ENCODE results near the gene CC2D2B. TPM values are rescaled to one million over a fixed set of nuclear protein-coding genes. Genes with fewer than 3 reads are reported as not detected.
A peak's percentile ranks its signal among the peaks of the same experiment; 100 is the strongest.

CC2D2B gene
- total RNA-seq, 1 experiment from 2014 or later, result 0.20 TPM

DNA sequence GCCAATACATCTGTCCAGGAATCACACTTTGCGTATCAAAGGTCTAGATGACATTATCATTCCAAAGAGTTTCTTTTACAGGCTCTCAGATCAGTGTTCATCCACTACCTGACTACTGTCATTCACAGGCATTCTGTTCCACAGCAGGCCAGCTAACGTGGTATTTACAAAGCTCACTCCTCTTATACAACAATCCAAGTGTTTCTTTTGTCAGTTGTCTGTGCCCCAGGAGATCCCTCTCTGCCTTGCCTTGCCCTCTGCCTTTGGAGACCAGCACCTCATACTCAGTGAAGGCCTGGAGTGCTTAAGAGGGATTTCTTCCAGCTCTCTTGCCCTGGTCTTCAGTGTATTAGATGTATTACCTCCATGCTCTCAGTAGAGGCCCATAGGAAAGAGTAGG, 34.6 kb upstream of the CC2D2B start:
- TF ChIP-seq CREB1 (CRISPR knock-in tag; IDR thresholded peaks at IDR 0.05), result no peak
- TF ChIP-seq FOXJ3 (CRISPR knock-in tag; IDR thresholded peaks at IDR 0.05; ENCODE audit: borderline replicate concordance), result no peak
- TF ChIP-seq, protein P1, sequence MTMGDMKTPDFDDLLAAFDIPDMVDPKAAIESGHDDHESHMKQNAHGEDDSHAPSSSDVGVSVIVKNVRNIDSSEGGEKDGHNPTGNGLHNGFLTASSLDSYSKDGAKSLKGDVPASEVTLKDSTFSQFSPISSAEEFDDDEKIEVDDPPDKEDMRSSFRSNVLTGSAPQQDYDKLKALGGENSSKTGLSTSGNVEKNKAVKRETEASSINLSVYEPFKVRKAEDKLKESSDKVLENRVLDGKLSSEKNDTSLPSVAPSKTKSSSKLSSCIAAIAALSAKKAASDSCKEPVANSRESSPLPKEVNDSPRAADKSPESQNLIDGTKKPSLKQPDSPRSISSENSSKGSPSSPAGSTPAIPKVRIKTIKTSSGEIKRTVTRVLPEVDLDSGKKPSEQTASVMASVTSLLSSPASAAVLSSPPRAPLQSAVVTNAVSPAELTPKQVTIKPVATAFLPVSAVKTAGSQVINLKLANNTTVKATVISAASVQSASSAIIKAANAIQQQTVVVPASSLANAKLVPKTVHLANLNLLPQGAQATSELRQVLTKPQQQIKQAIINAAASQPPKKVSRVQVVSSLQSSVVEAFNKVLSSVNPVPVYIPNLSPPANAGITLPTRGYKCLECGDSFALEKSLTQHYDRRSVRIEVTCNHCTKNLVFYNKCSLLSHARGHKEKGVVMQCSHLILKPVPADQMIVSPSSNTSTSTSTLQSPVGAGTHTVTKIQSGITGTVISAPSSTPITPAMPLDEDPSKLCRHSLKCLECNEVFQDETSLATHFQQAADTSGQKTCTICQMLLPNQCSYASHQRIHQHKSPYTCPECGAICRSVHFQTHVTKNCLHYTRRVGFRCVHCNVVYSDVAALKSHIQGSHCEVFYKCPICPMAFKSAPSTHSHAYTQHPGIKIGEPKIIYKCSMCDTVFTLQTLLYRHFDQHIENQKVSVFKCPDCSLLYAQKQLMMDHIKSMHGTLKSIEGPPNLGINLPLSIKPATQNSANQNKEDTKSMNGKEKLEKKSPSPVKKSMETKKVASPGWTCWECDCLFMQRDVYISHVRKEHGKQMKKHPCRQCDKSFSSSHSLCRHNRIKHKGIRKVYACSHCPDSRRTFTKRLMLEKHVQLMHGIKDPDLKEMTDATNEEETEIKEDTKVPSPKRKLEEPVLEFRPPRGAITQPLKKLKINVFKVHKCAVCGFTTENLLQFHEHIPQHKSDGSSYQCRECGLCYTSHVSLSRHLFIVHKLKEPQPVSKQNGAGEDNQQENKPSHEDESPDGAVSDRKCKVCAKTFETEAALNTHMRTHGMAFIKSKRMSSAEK (CRISPR knock-in tag; IDR thresholded peaks at IDR 0.05; ENCODE audit: borderline replicate concordance), result no peak
- TF ChIP-seq SP1 (CRISPR knock-in tag; conservative IDR thresholded peaks at IDR 0.05), result no peak
- TF ChIP-seq, protein P2, sequence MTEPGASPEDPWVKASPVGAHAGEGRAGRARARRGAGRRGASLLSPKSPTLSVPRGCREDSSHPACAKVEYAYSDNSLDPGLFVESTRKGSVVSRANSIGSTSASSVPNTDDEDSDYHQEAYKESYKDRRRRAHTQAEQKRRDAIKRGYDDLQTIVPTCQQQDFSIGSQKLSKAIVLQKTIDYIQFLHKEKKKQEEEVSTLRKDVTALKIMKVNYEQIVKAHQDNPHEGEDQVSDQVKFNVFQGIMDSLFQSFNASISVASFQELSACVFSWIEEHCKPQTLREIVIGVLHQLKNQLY (CRISPR knock-in tag; IDR thresholded peaks at IDR 0.05), result no peak
- TF ChIP-seq CBFB (CRISPR knock-in tag; IDR thresholded peaks at IDR 0.05; ENCODE audit: low read depth), result no peak
- TF ChIP-seq, protein P3, sequence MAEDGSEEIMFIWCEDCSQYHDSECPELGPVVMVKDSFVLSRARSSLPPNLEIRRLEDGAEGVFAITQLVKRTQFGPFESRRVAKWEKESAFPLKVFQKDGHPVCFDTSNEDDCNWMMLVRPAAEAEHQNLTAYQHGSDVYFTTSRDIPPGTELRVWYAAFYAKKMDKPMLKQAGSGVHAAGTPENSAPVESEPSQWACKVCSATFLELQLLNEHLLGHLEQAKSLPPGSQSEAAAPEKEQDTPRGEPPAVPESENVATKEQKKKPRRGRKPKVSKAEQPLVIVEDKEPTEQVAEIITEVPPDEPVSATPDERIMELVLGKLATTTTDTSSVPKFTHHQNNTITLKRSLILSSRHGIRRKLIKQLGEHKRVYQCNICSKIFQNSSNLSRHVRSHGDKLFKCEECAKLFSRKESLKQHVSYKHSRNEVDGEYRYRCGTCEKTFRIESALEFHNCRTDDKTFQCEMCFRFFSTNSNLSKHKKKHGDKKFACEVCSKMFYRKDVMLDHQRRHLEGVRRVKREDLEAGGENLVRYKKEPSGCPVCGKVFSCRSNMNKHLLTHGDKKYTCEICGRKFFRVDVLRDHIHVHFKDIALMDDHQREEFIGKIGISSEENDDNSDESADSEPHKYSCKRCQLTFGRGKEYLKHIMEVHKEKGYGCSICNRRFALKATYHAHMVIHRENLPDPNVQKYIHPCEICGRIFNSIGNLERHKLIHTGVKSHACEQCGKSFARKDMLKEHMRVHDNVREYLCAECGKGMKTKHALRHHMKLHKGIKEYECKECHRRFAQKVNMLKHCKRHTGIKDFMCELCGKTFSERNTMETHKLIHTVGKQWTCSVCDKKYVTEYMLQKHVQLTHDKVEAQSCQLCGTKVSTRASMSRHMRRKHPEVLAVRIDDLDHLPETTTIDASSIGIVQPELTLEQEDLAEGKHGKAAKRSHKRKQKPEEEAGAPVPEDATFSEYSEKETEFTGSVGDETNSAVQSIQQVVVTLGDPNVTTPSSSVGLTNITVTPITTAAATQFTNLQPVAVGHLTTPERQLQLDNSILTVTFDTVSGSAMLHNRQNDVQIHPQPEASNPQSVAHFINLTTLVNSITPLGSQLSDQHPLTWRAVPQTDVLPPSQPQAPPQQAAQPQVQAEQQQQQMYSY (CRISPR knock-in tag; IDR thresholded peaks at IDR 0.05), result no peak
- no peak for TF ChIP-seq ZNF423 (CRISPR knock-in tag; IDR thresholded peaks at IDR 0.05)
- no peak for TF ChIP-seq CREM (CRISPR knock-in tag; IDR thresholded peaks at IDR 0.05)
- TF ChIP-seq, protein P4, sequence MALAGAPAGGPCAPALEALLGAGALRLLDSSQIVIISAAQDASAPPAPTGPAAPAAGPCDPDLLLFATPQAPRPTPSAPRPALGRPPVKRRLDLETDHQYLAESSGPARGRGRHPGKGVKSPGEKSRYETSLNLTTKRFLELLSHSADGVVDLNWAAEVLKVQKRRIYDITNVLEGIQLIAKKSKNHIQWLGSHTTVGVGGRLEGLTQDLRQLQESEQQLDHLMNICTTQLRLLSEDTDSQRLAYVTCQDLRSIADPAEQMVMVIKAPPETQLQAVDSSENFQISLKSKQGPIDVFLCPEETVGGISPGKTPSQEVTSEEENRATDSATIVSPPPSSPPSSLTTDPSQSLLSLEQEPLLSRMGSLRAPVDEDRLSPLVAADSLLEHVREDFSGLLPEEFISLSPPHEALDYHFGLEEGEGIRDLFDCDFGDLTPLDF (CRISPR knock-in tag; IDR thresholded peaks at IDR 0.05), result no peak
- TF ChIP-seq TEAD4 (CRISPR knock-in tag; IDR thresholded peaks at IDR 0.05), result no peak
- TF ChIP-seq, protein P5, sequence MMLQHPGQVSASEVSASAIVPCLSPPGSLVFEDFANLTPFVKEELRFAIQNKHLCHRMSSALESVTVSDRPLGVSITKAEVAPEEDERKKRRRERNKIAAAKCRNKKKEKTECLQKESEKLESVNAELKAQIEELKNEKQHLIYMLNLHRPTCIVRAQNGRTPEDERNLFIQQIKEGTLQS (CRISPR knock-in tag; conservative IDR thresholded peaks at IDR 0.05), result no peak
- TF ChIP-seq ZNF416 (CRISPR knock-in tag; IDR thresholded peaks at IDR 0.05), result no peak
- no peak for TF ChIP-seq KAT7 (CRISPR knock-in tag; IDR thresholded peaks at IDR 0.05; ENCODE audit: borderline replicate concordance)
- no peak for TF ChIP-seq GABPB1 (CRISPR knock-in tag; IDR thresholded peaks at IDR 0.05)
- TF ChIP-seq, protein P6, sequence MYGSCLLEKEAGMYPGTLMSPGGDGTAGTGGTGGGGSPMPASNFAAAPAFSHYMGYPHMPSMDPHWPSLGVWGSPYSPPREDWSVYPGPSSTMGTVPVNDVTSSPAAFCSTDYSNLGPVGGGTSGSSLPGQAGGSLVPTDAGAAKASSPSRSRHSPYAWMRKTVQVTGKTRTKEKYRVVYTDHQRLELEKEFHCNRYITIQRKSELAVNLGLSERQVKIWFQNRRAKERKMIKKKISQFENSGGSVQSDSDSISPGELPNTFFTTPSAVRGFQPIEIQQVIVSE (CRISPR knock-in tag; IDR thresholded peaks at IDR 0.05; ENCODE audit: borderline replicate concordance), result no peak
- no peak for TF ChIP-seq FOXK1 (CRISPR knock-in tag; IDR thresholded peaks at IDR 0.05)
- ChIA-PET POLR2A (no interaction called here), CTCF (no interaction called here)
- H3K27ac Mint-ChIP-seq, result 0 out of 2 replicates have a peak overlapping the region, but pooled peaks have one; percentile 24
- DNase-seq (ENCODE audit: low spot score), result no peak
- H3K9me3 Mint-ChIP-seq, result peaks cover 29% of the 10 kb centered on the region
- peaks cover 43% of the 10 kb centered on the region for H3K36me3 Mint-ChIP-seq
- no peaks in the 10 kb centered on the region for H3K27me3 Mint-ChIP-seq (ENCODE audit: low read depth)
- no peak overlapping the region for H3K4me3 Mint-ChIP-seq
- H3K4me1 Mint-ChIP-seq, result 0 out of 2 replicates have a peak, but pooled peaks cover 6% of the 10 kb centered on the region
- no peak for ATAC-seq

Data from WTC11 (cell line).